Hepatocyte (in vitro differentiated cells): Measurements from ENCODE around the gene JADE1. TPM values are rescaled to one million over a fixed set of nuclear protein-coding genes. Genes with fewer than 3 reads are reported as not detected.

Source experiments
- DNase-seq: peaks from one replicate; pipeline ENCODE4 v3.0.0-alpha.2; 2016; ENCODE audit warnings: low spot score
- H2AFZ ChIP-seq: fragments of 200-600 bp; sonication (generic); 2 replicates; pipeline ENCODE4 v1.6.0; 2016; ENCODE audit warnings: antibody characterized with exemption, mild to moderate bottlenecking
- H3K27ac ChIP-seq: fragments of 200-600 bp; sonication (generic); 2 replicates; pipeline ENCODE4 v1.5.1; 2016; ENCODE audit warnings: mild to moderate bottlenecking
- H3K27me3 ChIP-seq: fragments of 200-600 bp; sonication (generic); 2 replicates; pipeline ENCODE4 v1.6.1; 2016
- H3K36me3 ChIP-seq: fragments of 200-600 bp; sonication (generic); replicated peaks from 2 replicates; pipeline ENCODE4 v1.5.1; 2016; ENCODE audit warnings: low read depth; ENCODE audit not compliant: insufficient read depth
- H3K4me1 ChIP-seq: fragments of 200-600 bp; sonication (generic); 2 replicates; pipeline ENCODE4 v1.5.1; 2016; ENCODE audit warnings: mild to moderate bottlenecking, moderate library complexity; ENCODE audit not compliant: insufficient read depth
- H3K4me2 ChIP-seq: fragments of 200-600 bp; sonication (generic); 2 replicates; pipeline ENCODE4 v1.6.0; 2016
- H3K4me3 ChIP-seq: fragments of 200-600 bp; sonication (generic); 2 replicates; pipeline ENCODE4 v1.5.1; 2016; ENCODE audit warnings: mild to moderate bottlenecking
- H3K79me2 ChIP-seq: fragments of 200-600 bp; sonication (generic); 2 replicates; pipeline ENCODE4 v1.6.0; 2017; ENCODE audit warnings: mild to moderate bottlenecking
- H3K9me2 ChIP-seq: fragments of 200-600 bp; sonication (generic); replicated peaks from 2 replicates; pipeline ENCODE4 v1.6.0; 2017; ENCODE audit warnings: mild to moderate bottlenecking; ENCODE audit not compliant: insufficient read depth
- H3K9me3 ChIP-seq: fragments of 200-600 bp; sonication (generic); 2 replicates; pipeline ENCODE4 v1.5.1; 2016; ENCODE audit warnings: low read depth, mild to moderate bottlenecking
- H4K20me1 ChIP-seq: fragments of 200-600 bp; sonication (generic); 2 replicates; pipeline ENCODE4 v1.6.0; 2016; ENCODE audit warnings: mild to moderate bottlenecking; ENCODE audit not compliant: insufficient read depth, poor library complexity, severe bottlenecking
- EZH2 ChIP-seq: fragments of 200-600 bp; sonication (generic); IDR thresholded peaks from 2 replicates; pipeline ENCODE4 v1.6.1; 2016; ENCODE audit warnings: antibody characterized with exemption, mild to moderate bottlenecking, borderline replicate concordance
- EZH2phosphoT487 ChIP-seq: fragments of 200-600 bp; sonication (generic); IDR thresholded peaks from one replicate; pipeline ENCODE4 v1.6.1; 2018; ENCODE audit warnings: antibody characterized with exemption, mild to moderate bottlenecking, low read depth, moderate library complexity; ENCODE audit not compliant: unreplicated experiment, severe bottlenecking
- WGBS: methylation state at CpG from one replicate; pipeline ENCODE4 v1.1.6; 2016; ENCODE audit warnings: low lambda C conversion rate; ENCODE audit errors: missing lambda C conversion rate; 5-methylcytosine and 5-hydroxymethylcytosine counted together
- polyA plus RNA-seq: library from polyadenylated mRNA; unstranded; fragments of >200 nt; fragmentation: Nextera tagmentation; extraction: Ambion mirVana; gene quantifications from 2 replicates; pipeline ENCODE4 v1.2.1, GENCODE V29; 2016
- total RNA-seq: library from RNA; depleted of rRNA; stranded (reverse); fragments of >200 nt; gene quantifications from 2 replicates; pipeline ENCODE4 v1.2.3, GENCODE V29; 2014
- TF ChIP-seq, protein P1 (sequence below): fragments of 200-600 bp; sonication (generic); IDR thresholded peaks from 2 replicates; pipeline ENCODE4 v1.5.1; 2016; ENCODE audit warnings: antibody characterized with exemption, mild to moderate bottlenecking; ENCODE audit not compliant: poor library complexity

Gene JADE1
- total and polyA plus RNA-seq, 2 experiments from 2014 or later, result 21.0 to 27.7 TPM

DNA sequence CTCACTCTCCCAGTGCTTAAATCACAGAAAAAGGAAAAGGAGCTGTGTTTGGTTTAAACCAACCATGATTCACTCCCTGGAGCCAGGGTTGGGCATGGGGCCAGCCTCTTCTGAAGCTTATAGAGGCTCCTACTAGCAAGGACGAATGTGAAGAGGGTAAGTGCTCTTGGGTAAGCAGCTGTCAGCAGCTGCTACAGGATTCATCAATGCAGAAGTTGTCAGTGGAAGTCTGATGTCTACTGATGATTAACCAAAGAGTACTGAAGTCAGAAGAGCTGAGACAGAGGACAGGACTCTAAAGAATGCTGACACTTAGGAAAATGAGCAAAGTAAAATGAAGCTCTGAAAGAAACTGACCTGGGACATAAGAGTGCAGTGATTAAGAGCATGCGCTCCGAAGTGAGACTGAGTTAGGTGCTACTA lies 32.7 kb upstream of the JADE1 start:
- peak overlapping the region; percentile 16 for H2AFZ ChIP-seq
- H3K4me1 ChIP-seq, result no peaks in the 10 kb centered on the region
- H3K27ac ChIP-seq, result peak overlapping the region; percentile 60
- H3K36me3 ChIP-seq, result no peaks in the 10 kb centered on the region
- 18% methylated on average over 3 of the region's 3 CpGs for WGBS
- no peaks in the 10 kb centered on the region for H3K27me3 ChIP-seq
- TF ChIP-seq EZH2phosphoT487 (no peak), EZH2 (no peak)
- TF ChIP-seq, protein P1, sequence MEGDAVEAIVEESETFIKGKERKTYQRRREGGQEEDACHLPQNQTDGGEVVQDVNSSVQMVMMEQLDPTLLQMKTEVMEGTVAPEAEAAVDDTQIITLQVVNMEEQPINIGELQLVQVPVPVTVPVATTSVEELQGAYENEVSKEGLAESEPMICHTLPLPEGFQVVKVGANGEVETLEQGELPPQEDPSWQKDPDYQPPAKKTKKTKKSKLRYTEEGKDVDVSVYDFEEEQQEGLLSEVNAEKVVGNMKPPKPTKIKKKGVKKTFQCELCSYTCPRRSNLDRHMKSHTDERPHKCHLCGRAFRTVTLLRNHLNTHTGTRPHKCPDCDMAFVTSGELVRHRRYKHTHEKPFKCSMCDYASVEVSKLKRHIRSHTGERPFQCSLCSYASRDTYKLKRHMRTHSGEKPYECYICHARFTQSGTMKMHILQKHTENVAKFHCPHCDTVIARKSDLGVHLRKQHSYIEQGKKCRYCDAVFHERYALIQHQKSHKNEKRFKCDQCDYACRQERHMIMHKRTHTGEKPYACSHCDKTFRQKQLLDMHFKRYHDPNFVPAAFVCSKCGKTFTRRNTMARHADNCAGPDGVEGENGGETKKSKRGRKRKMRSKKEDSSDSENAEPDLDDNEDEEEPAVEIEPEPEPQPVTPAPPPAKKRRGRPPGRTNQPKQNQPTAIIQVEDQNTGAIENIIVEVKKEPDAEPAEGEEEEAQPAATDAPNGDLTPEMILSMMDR, result no peak
- H3K4me3 ChIP-seq, result no peak overlapping the region
- no peaks in the 10 kb centered on the region for H3K79me2 ChIP-seq
- peak; percentile 81 for DNase-seq
- peak overlapping the region; percentile 9 for H3K4me2 ChIP-seq
- no peaks in the 10 kb centered on the region for H4K20me1 ChIP-seq
- no peaks in the 10 kb centered on the region for H3K9me3 ChIP-seq
- H3K9me2 ChIP-seq, result no peaks in the 10 kb centered on the region

DNA sequence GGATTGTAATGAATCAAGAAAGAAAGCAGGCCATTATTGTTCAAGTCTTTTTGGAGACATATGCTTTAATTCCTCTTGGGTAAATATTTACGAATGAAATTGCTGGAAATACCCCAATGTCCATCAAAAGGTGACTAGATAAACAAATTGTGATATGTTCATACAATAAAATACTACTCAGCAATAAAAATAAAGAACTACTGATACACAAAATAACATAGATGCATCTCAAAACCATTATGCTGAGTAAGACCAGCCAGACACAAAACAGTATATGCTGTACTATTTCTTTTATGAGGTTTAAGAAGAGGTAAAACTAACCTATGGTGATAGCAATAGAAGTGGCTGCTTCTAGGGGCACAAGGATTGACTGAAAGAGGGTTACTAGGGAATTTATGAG lies 28.8 kb upstream of the JADE1 start:
- no peak overlapping the region for H2AFZ ChIP-seq
- H3K27me3 ChIP-seq, result no peaks in the 10 kb centered on the region
- WGBS, result 79% methylated on average over 1 of the region's 1 CpG
- TF ChIP-seq EZH2 (no peak), EZH2phosphoT487 (no peak)
- TF ChIP-seq, protein P1, result no peak
- H3K79me2 ChIP-seq, result no peaks in the 10 kb centered on the region
- H3K27ac ChIP-seq, result no peak overlapping the region
- H3K4me1 ChIP-seq, result no peaks in the 10 kb centered on the region
- H3K4me3 ChIP-seq, result no peak overlapping the region
- H4K20me1 ChIP-seq, result no peaks in the 10 kb centered on the region
- DNase-seq, result no peak
- H3K4me2 ChIP-seq, result no peak overlapping the region
- no peaks in the 10 kb centered on the region for H3K9me2 ChIP-seq
- no peaks in the 10 kb centered on the region for H3K36me3 ChIP-seq
- H3K9me3 ChIP-seq, result no peaks in the 10 kb centered on the region

DNA sequence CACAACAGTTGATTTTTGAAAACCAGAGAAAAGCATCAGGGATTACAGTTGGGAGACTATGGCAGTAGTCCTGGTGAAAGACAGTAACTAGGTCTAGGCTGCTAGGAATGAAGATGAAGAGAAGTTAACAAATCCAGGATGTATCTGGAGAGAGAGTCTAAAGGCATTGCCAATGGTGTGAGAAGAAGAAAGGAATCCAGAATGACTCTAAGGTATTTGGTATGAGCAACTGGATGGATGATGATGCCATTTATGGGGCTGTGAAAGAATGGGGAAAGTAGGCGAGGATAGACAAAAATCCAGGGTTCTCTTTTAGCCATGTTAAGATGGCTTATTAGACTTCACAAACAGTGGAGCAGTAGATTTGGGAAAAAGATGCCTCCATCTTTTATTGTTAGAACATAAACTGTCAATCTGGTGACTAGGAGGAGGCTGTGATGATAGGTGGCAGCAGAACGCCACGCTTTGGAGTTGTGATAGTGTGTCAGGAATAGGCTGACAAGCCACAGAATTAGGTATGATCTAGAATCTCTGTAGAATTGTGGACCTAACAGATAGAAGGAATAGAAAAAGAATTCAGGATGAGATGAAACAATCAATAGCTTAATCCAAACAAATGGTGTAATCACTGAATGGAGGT lies 27.3 kb upstream of the JADE1 start:
- H4K20me1 ChIP-seq, result no peaks in the 10 kb centered on the region
- no peaks in the 10 kb centered on the region for H3K4me1 ChIP-seq
- H3K79me2 ChIP-seq, result no peaks in the 10 kb centered on the region
- H3K27me3 ChIP-seq, result no peaks in the 10 kb centered on the region
- 81% methylated on average over 3 of the region's 3 CpGs for WGBS
- no peak overlapping the region for H3K4me2 ChIP-seq
- no peak overlapping the region for H3K4me3 ChIP-seq
- H2AFZ ChIP-seq, result no peak overlapping the region
- no peaks in the 10 kb centered on the region for H3K9me2 ChIP-seq
- H3K27ac ChIP-seq, result no peak overlapping the region
- no peaks in the 10 kb centered on the region for H3K36me3 ChIP-seq
- no peaks in the 10 kb centered on the region for H3K9me3 ChIP-seq
- TF ChIP-seq, protein P1, result peak; percentile 12
- TF ChIP-seq EZH2, result no peak
- no peak for DNase-seq
